Body of pancreas (tissue), 4 donors: ENCODE data around the gene LCN9.

Experiments used
- CTCF ChIP-seq, 7 experiments: fragments of 450-650 bp in 4 of 7; fragments of 200-600 bp in 3 of 7; sonication (generic) in 3 of 7; IDR thresholded peaks; one replicate each; pipeline ENCODE4 v1.5.1; 2016 to 2019; ENCODE audit warnings: antibody characterized with exemption in 7 of 7
- POLR2A ChIP-seq, 3 donors: fragments of 450-650 bp; IDR thresholded peaks; one replicate each; pipeline ENCODE4 v1.6.1; 2016; ENCODE audit warnings: antibody characterized with exemption in 3 of 3, mild to moderate bottlenecking in 2 of 3

DNA sequence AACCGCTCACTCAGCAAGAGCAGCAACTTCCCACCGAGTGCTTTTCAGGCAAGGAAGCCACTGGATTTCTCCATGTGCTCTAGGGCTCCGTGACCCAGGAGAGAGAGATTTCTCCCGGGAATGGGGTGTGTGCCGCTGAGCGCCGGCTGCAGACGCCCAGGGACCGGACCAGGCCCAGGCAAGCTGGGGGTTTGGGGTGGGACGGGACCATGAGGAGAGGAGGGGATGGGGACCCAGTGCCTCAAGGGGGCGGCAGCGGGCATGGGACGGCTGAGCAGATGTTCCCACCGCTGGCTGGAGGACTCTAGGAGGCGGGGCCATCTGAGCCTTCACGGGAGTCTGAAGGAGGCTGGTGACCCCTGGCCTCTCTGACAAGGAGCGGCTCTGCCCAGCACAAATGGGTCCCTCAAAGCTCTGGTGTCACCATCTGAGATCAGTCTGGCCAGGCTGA lies 8.5 kb downstream of the LCN9 start:
- TF ChIP-seq CTCF (IDR thresholded peaks at IDR 0.05) (no peak), POLR2A (IDR thresholded peaks at IDR 0.05) (no peak)
